ENCODE measurements around the gene MYO1D.

The MYO1D gene

GRCh38 chr17:32859857-32860525 is 16.9 kb downstream of the MYO1D start:
- no peak for TF ChIP-seq CTCF (conservative IDR thresholded peaks at IDR 0.05; ENCODE audit: low read depth, low read length)
- no peak overlapping the region for H3K4me3 ChIP-seq (ENCODE audit: low read length)
- DNase-seq (ENCODE audit: low read depth): no peak

GRCh38 chr17:32855620-32856019 is 21.3 kb downstream of the MYO1D start:
- DNase-seq (ENCODE audit: low read depth): no peak
- no peak overlapping the region for H3K4me3 ChIP-seq (ENCODE audit: low read length)
- TF ChIP-seq CTCF (conservative IDR thresholded peaks at IDR 0.05; ENCODE audit: low read depth, low read length): no peak

- no peak overlapping the region for H3K4me3 ChIP-seq (ENCODE audit: low read length)
- no peak for DNase-seq (ENCODE audit: low read depth)
- TF ChIP-seq CTCF (conservative IDR thresholded peaks at IDR 0.05; ENCODE audit: low read depth, low read length): no peak
Measured at GRCh38 chr17:32854832-32855389, 22.0 kb downstream of the MYO1D start.

GRCh38 chr17:32854207-32854606 is 22.7 kb downstream of the MYO1D start:
- DNase-seq (ENCODE audit: low read depth): peak; percentile 23
- no peak overlapping the region for H3K4me3 ChIP-seq (ENCODE audit: low read length)
- no peak for TF ChIP-seq CTCF (conservative IDR thresholded peaks at IDR 0.05; ENCODE audit: low read depth, low read length)

GRCh38 chr17:32852811-32853210 is 24.1 kb downstream of the MYO1D start:
- no peak for DNase-seq (ENCODE audit: low read depth)
- no peak for TF ChIP-seq CTCF (conservative IDR thresholded peaks at IDR 0.05; ENCODE audit: low read depth, low read length)
- no peak overlapping the region for H3K4me3 ChIP-seq (ENCODE audit: low read length)

GRCh38 chr17:32849879-32850278 is 27.0 kb downstream of the MYO1D start:
- no peak for DNase-seq (ENCODE audit: low read depth)
- no peak overlapping the region for H3K4me3 ChIP-seq (ENCODE audit: low read length)
- TF ChIP-seq CTCF (conservative IDR thresholded peaks at IDR 0.05; ENCODE audit: low read depth, low read length): no peak

GRCh38 chr17:32847977-32848376 is 28.9 kb downstream of the MYO1D start:
- DNase-seq (ENCODE audit: low read depth): no peak
- no peak overlapping the region for H3K4me3 ChIP-seq (ENCODE audit: low read length)
- no peak for TF ChIP-seq CTCF (conservative IDR thresholded peaks at IDR 0.05; ENCODE audit: low read depth, low read length)
